ENCODE measurements around the gene MRPS18A.

Gene MRPS18A

GRCh38 chr6:43623880-43624785 lies 63.5 kb downstream of the MRPS18A start:
- Histone ChIP-seq H3F3A (ENCODE audit: insufficient read depth) (peaks cover 19% of the 10 kb centered on the region), H3K27ac (ENCODE audit: low read depth, low read length) (no peak overlapping the region), H4K20me1 (ENCODE audit: low read depth, low read length) (no peaks in the 10 kb centered on the region), H3K27me3 (ENCODE audit: low read length) (no peaks in the 10 kb centered on the region), H3K9me3 (ENCODE audit: insufficient read depth, low read length) (no peaks in the 10 kb centered on the region), H3K4me3 (ENCODE audit: insufficient read depth, low read length, poor library complexity, severe bottlenecking) (no peak overlapping the region), H3K9ac (ENCODE audit: low read length) (no peak overlapping the region), H3K9me2 (replicated peaks; ENCODE audit: insufficient read depth, low read length) (no peaks in the 10 kb centered on the region), H2AFZ (ENCODE audit: low read depth, low read length, severe bottlenecking) (no peak overlapping the region), H3K36me3 (ENCODE audit: low read length) (0 out of 2 replicates have a peak, but pooled peaks cover 6% of the 10 kb centered on the region), H3K4me2 (ENCODE audit: low read depth, low read length, poor library complexity, severe bottlenecking) (no peak overlapping the region), H3K79me2 (ENCODE audit: insufficient read depth, low read length) (peaks cover 20% of the 10 kb centered on the region)
- no peak for TF ChIP-seq CTCF (IDR thresholded peaks at IDR 0.05; ENCODE audit: insufficient read depth, low read length, poor library complexity, severe bottlenecking)
- TF ChIP-seq EZH2phosphoT487 (conservative IDR thresholded peaks at IDR 0.05; ENCODE audit: low read length): no peak

GRCh38 chr6:43622541-43622940 lies 65.0 kb downstream of the MRPS18A start:
- H2AFZ ChIP-seq (ENCODE audit: low read depth, low read length, severe bottlenecking): no peak overlapping the region
- H3K27ac ChIP-seq (ENCODE audit: low read depth, low read length): no peak overlapping the region
- no peaks in the 10 kb centered on the region for H3K27me3 ChIP-seq (ENCODE audit: low read length)
- 0 out of 2 replicates have a peak, but pooled peaks cover 6% of the 10 kb centered on the region for H3K36me3 ChIP-seq (ENCODE audit: low read length)
- TF ChIP-seq EZH2phosphoT487 (conservative IDR thresholded peaks at IDR 0.05; ENCODE audit: low read length) (no peak), CTCF (IDR thresholded peaks at IDR 0.05; ENCODE audit: insufficient read depth, low read length, poor library complexity, severe bottlenecking) (no peak)
- no peak overlapping the region for H3K4me2 ChIP-seq (ENCODE audit: low read depth, low read length, poor library complexity, severe bottlenecking)
- peaks cover 27% of the 10 kb centered on the region for H3F3A ChIP-seq (ENCODE audit: insufficient read depth)
- H3K79me2 ChIP-seq (ENCODE audit: insufficient read depth, low read length): peaks cover 9% of the 10 kb centered on the region
- H3K9ac ChIP-seq (ENCODE audit: low read length): no peak overlapping the region
- no peaks in the 10 kb centered on the region for H3K9me2 ChIP-seq (replicated peaks; ENCODE audit: insufficient read depth, low read length)
- H3K9me3 ChIP-seq (ENCODE audit: insufficient read depth, low read length): no peaks in the 10 kb centered on the region
- H4K20me1 ChIP-seq (ENCODE audit: low read depth, low read length): no peaks in the 10 kb centered on the region
- H3K4me3 ChIP-seq (ENCODE audit: insufficient read depth, low read length, poor library complexity, severe bottlenecking): no peak overlapping the region

GRCh38 chr6:43621836-43622180 lies 65.8 kb downstream of the MRPS18A start:
- no peaks in the 10 kb centered on the region for H3K27me3 ChIP-seq (ENCODE audit: low read length)
- no peak overlapping the region for H3K27ac ChIP-seq (ENCODE audit: low read depth, low read length)
- peaks cover 1% of the 10 kb centered on the region; the same call in 1 of the 2 replicates for H3K79me2 ChIP-seq (ENCODE audit: insufficient read depth, low read length)
- H3K36me3 ChIP-seq (ENCODE audit: low read length): 0 out of 2 replicates have a peak, but pooled peaks cover 6% of the 10 kb centered on the region
- no peaks in the 10 kb centered on the region for H4K20me1 ChIP-seq (ENCODE audit: low read depth, low read length)
- peaks cover 34% of the 10 kb centered on the region for H3F3A ChIP-seq (ENCODE audit: insufficient read depth)
- no peak overlapping the region for H3K4me3 ChIP-seq (ENCODE audit: insufficient read depth, low read length, poor library complexity, severe bottlenecking)
- no peak overlapping the region for H2AFZ ChIP-seq (ENCODE audit: low read depth, low read length, severe bottlenecking)
- H3K9me3 ChIP-seq (ENCODE audit: insufficient read depth, low read length): no peaks in the 10 kb centered on the region
- H3K4me2 ChIP-seq (ENCODE audit: low read depth, low read length, poor library complexity, severe bottlenecking): no peak overlapping the region
- no peaks in the 10 kb centered on the region for H3K9me2 ChIP-seq (replicated peaks; ENCODE audit: insufficient read depth, low read length)
- no peak overlapping the region for H3K9ac ChIP-seq (ENCODE audit: low read length)
- no peak for TF ChIP-seq EZH2phosphoT487 (conservative IDR thresholded peaks at IDR 0.05; ENCODE audit: low read length)
- no peak for TF ChIP-seq CTCF (IDR thresholded peaks at IDR 0.05; ENCODE audit: insufficient read depth, low read length, poor library complexity, severe bottlenecking)
